ENCODE data around the gene MECR.
"Not testable (repeated sequence)": the region's sequence is repeated elsewhere in the genome, so short reads cannot be mapped to it uniquely, and the experiment has no call there.

The MECR gene

GRCh38 chr1:29164588-29164987, 66.1 kb downstream of the MECR start:
- H3K27ac ChIP-seq, result no peak overlapping the region
- no peak for TF ChIP-seq CTCF (conservative IDR thresholded peaks at IDR 0.05)

GRCh38 chr1:29162476-29163138, 68.1 kb downstream of the MECR start:
- TF ChIP-seq CTCF (conservative IDR thresholded peaks at IDR 0.05), result no peak
- no peak overlapping the region for H3K27ac ChIP-seq

DNA sequence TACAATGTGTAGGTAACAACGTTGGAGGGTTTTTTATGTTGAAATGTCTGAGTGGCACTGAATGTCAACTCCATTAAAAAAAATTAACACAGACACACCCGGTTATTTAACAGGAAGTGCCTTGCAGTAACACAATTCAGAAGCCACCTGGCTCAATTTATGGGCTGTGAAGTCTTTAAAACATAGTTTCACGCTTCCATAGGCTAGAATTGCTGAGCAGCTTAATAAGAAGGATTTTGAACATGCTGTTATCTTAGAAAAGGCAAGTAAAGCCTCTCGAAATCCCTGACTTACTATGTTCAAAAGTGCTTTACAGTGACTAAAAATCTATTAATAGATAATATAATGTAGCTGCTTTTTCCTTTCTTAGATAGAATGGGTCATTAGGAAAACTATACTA, 68.7 kb downstream of the MECR start:
- TF ChIP-seq CTCF (conservative IDR thresholded peaks at IDR 0.05), result no peak
- no peak overlapping the region for H3K27ac ChIP-seq

DNA sequence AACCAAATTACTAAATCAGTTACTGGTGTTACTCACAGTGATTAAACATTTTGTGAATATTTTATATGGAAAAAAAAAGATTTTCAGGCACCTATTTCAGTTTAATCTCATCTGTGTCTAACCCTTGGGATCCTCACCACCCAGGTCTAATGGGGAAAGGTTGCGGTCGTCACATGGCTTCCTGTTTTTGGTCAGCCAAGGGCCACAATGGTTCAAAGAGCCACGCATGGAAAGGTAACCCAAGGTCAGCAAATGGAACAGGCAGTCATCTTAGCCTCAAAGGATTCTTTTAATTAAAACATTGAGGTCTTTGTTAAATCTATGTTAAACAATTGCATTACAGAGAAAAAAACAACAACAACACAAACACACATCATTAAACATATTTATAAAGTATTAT, 71.0 kb downstream of the MECR start:
- no peak for TF ChIP-seq CTCF (conservative IDR thresholded peaks at IDR 0.05)
- no peak overlapping the region for H3K27ac ChIP-seq

DNA sequence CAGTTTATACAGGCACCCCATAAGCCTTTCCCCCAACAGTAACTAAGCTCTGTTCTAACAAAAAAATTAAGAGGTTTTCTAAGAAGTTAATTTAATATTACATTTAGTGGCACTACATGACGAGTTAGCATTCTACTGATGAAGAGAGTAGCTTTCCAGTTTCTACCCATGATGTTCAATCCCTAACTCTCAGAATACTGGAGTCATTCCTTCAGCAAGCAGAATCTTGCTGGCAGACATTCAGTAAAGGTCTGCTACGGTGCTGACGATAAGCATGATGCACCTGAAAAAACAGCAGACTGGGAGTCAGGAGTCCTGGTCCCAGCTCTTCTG, 73.5 kb downstream of the MECR start:
- no peak overlapping the region for H3K27ac ChIP-seq
- TF ChIP-seq CTCF (conservative IDR thresholded peaks at IDR 0.05), result no peak

DNA sequence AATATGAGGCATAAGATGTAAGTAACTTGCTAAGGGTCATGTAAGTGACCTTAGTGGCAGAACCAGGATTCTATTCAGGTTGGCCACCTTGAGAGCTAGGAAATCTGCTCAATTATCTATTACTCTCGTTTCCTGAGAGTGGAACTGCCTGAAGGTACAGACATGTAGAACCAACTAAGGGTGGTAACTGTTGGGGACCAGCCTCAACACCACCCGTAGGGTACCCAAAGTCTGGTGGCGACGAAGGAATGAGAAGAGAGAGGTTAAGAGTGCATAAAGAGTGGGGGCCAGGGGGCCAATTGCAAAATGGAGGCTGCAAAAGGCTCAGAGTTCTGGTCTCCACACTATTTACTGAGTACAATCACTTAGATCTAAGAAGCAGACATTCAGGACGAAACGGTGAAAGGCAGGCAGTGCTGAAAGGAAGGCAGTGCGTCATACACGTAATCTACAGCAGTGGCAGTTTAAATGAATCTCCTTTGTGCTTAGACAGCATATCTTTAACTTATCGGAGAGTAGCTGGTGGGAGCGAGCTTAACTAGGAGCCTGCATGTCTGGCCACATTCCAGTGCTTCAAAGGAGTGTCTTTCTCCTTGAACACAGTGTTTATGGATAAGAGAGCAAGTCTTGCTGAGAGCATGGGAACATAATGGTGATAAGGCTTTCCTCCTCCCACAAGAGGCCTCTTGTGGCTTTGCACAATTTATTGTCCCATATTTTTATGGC, 74.0 kb downstream of the MECR start:
- no peak for TF ChIP-seq CTCF (conservative IDR thresholded peaks at IDR 0.05)
- H3K27ac ChIP-seq, result no peak overlapping the region

DNA sequence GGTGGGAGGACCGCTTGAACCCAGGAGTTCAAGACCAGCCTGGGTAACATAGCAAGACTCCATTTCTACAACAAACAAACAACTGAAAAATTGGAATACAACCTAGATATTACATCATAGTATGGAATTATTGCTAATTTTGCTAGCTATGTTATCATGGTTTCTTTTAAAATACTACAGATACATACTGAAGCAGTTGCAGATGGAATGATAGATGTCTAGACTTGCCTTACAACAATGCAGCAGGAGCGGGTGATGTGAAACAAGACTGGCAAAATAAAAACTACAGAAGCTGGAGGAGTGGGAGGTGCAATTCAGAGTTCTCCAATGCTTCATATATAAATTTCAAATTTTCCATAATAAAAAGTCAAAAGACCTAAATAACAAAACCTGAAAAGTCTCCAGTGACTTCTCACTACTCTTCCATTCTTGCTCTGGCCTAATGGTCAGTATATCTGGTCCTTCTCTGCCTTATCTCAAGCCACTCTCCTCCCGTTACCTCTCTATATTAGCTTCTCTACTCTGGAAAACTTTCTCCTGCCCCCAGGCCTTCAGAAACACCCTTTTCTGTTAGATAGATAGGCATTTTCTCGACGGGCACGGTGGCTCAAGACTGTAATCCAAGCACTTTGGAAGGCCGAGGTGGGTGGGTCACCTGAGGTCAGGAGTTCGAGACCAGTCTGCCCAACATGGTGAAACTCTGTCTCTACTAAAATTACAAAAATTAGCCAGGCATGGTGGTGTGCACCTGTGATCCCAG, 78.5 kb downstream of the MECR start:
- no peak overlapping the region for H3K27ac ChIP-seq
- TF ChIP-seq CTCF (conservative IDR thresholded peaks at IDR 0.05), result no peak

DNA sequence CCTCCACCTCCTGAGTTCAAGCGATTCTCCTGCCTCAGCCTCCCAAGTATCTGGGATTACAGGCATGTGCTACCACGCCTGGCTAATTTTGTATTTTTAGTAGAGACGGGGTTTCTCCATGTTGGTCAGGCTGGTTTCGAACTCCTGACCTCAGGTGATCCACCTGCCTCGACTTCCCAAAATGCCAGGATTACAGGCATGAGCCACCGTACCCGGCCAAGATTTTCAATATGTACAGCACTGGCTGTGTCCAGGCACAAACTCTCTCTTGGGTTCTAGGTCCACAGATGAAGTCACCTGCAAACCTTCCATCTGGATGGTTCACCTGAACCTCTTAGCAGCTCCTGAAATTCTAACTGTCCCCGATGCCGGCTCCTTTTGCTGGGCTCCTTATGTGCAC, 80.4 kb downstream of the MECR start:
- H3K27ac ChIP-seq, result not testable (repeated sequence)

All from VCaP (cell line).